HL-60 (cell line): ENCODE data around the gene TOMM22.

ENCODE experiments used
- CTCF ChIP-seq: IDR thresholded peaks from one replicate; pipeline ENCODE4 v1.5.1; 2011; ENCODE audit warnings: low read length, control low read depth, inconsistent platforms; ENCODE audit not compliant: insufficient read depth
- GABPA ChIP-seq: IDR thresholded peaks from 2 replicates; pipeline ENCODE4 v1.6.1; 2012; ENCODE audit warnings: low read depth
- POLR2AphosphoS5 ChIP-seq: IDR thresholded peaks from 2 replicates; pipeline ENCODE4 v1.6.1; 2012; ENCODE audit warnings: low read depth

DNA sequence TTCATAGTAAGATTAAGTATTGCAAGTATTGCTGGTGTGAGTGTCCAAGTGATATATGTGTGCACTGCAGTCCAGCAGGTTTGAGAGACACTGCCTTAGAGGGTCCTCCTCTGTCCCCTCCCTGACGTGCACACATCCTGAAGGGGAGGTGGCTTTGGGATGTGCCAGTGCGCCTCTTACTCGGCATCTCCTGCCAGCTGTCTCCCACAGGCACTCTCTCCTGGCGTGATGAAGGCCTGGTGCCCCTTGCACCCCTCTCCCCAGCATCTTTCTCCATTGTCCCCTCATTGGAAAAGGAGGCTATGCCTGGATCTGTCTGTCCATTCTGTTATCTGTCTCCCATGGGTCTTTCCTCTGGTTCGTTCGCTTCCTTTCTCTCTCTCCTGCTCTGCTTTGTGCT lies 48.2 kb downstream of the TOMM22 start:
- TF ChIP-seq CTCF (no peak), POLR2AphosphoS5 (no peak), GABPA (no peak)
